Prostate gland (tissue), 2 donors: Measurements from ENCODE around the gene TFAP2A. TPM values are rescaled to one million over a fixed set of nuclear protein-coding genes. Genes with fewer than 3 reads are reported as not detected.

Experiments used
- DNase-seq: peaks from one replicate; pipeline ENCODE4 v3.0.0-alpha.2; 2019; ENCODE audit warnings: low spot score
- H3K27ac ChIP-seq, 2 donors: fragments of 200-600 bp; sonication (generic); 2 replicates each; pipeline ENCODE4 v1.5.1; 2017 to 2019
- H3K27me3 ChIP-seq: fragments of 200-600 bp; sonication (generic); replicated peaks from 2 replicates; pipeline ENCODE4 v1.5.1; 2019; ENCODE audit not compliant: insufficient read depth
- H3K36me3 ChIP-seq, 2 donors: fragments of 200-600 bp; sonication (generic); 1 replicate in 1 of 2; 2 replicates in 1 of 2; pipeline versions ENCODE4 v1.5.1 to v1.8.1; 2017 to 2019
- H3K4me1 ChIP-seq: fragments of 200-600 bp; sonication (generic); replicated peaks from 2 replicates; pipeline ENCODE4 v1.5.1; 2019
- H3K4me3 ChIP-seq, 2 donors: fragments of 200-600 bp; sonication (generic); 2 replicates each; pipeline ENCODE4 v1.5.1; 2017 to 2019
- H3K9me3 ChIP-seq: fragments of 200-600 bp; sonication (generic); 2 replicates; pipeline ENCODE4 v1.5.1; 2017
- CTCF ChIP-seq, 4 experiments: fragments of 200-600 bp in 2 of 4; fragments of 450-650 bp in 2 of 4; sonication (generic) in 2 of 4; IDR thresholded peaks; 1 replicate in 3 of 4; 2 replicates in 1 of 4; pipeline ENCODE4 v1.5.1; 2016 to 2019; ENCODE audit warnings: antibody characterized with exemption in 4 of 4, mild to moderate bottlenecking in 2 of 4, moderate library complexity in 2 of 4
- POLR2A ChIP-seq: fragments of 450-650 bp; IDR thresholded peaks from one replicate; pipeline ENCODE4 v1.6.1; 2016; ENCODE audit warnings: antibody characterized with exemption, mild to moderate bottlenecking
- POLR2AphosphoS5 ChIP-seq: sonication (generic); formaldehyde crosslinking; IDR thresholded peaks from one replicate; pipeline ENCODE4 v1.6.1; 2017; ENCODE audit warnings: antibody characterized with exemption
- WGBS: methylation state at CpG from one replicate; pipeline ENCODE4 v1.1.5; 2018; 5-methylcytosine and 5-hydroxymethylcytosine counted together
- intact Hi-C: fragments of 100-400 bp; cut with DNase I; formaldehyde crosslinking; loops from one replicate; pipeline ENCODE4 v1.14.2; 2022
- total RNA-seq, 2 donors: library from RNA; depleted of rRNA; stranded (reverse); fragments of >200 nt; gene quantifications; one replicate each; pipeline ENCODE4 v1.1.0, GENCODE V29; 2016

Gene TFAP2A
- total RNA-seq, 2 donors from 2014 or later: 16.0 to 20.4 TPM

GRCh38 chr6:10390495-10391298, 24.2 kb downstream of the TFAP2A start:
- WGBS: 47% methylated on average over 40 of the region's 41 CpGs
- TF ChIP-seq POLR2AphosphoS5 (no peak), POLR2A (no peak), CTCF (IDR thresholded peaks at IDR 0.05) (no peak)
- no peaks in the 10 kb centered on the region for H3K4me1 ChIP-seq
- peaks cover 5% of the 10 kb centered on the region for H3K27me3 ChIP-seq
- DNase-seq: no peak
- no peaks in the 10 kb centered on the region for H3K36me3 ChIP-seq
- no peak overlapping the region for H3K4me3 ChIP-seq
- no peak overlapping the region for H3K27ac ChIP-seq
- intact Hi-C loops: no loop called here
- H3K9me3 ChIP-seq: no peaks in the 10 kb centered on the region

DNA sequence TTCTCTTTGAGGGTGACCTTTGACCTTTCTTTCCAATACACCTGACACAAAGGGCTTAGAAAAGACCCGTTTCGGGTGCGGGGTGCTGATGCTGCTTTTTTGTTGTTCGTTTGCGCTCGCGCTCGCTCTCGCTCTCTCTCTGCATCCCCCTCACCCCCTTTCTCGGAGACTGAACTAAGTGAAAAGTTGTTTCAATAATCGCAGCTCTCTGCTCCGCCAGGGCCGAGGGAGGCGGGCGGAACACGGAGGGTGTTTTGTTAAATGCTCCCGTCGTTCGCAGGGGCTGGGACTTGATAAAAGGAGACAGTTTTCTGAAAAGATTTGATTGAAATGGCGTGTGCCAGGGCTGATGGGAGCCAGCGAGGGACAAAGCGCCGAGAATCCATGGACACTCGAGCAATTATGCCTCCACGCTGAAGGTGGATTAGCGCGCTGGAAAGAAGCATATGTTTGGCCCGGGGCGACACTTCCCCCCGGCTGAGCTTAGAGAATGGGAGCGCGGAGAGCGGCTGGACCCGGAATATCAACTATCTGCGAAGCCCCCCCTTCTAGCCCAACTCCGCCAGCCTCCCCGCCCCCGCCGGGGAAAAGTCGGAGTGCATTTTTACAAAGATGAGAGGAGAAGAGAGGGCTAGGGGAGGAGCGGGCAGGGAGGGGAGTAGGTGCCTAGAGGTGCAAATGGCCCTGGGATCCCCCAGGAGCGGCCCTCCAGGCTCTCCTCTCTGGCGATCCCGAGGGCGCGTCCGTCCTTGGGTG, 25.0 kb downstream of the TFAP2A start:
- no peak overlapping the region for H3K4me3 ChIP-seq
- intact Hi-C loops: no loop called here

DNA sequence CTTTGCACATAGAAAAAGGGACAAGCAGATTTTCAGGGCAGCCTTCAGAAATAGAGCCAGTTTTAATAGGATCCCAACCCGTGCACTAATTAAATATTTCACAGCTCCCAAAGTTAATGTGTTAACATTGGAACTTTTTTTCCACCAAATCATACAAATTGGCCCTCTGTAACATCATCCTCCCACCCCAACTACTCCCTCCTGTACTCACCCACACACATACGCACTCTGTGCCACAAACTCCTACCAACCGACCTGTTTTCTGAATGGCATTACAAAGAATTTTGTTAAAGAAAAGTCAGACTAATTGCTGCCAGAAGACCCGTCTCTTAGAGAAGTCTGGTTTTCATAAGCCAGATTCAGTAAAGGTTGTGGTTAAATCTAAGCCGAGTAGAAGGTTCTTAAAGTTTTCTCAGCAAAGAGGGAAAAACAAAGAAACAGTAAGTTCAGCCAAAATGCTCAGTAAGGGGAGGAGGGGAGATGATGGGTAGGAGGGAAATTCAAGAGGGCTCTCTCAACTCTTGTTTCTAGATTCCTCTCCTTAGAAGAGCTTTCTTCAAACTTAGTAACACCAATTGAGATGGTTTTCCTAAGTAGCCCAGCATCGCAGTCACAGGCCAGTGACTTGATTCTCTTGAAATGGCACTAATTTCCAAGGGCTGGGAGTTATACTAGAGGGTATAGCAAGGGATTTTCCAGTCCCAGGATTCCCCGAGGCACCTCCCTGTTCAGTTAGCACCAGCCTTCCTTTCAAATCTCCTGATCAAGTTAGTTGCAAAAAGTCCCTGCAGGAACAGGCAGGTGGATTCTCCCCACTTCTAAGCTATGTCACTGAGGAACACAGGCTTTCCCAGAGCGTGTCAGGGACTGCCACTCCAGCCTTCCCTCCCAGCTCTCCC, 27.9 kb downstream of the TFAP2A start:
- intact Hi-C loops: no loop called here
- Histone ChIP-seq H3K9me3 (no peaks in the 10 kb centered on the region), H3K4me1 (no peaks in the 10 kb centered on the region), H3K36me3 (no peaks in the 10 kb centered on the region), H3K27me3 (peaks cover 5% of the 10 kb centered on the region), H3K4me3 (no peak overlapping the region), H3K27ac (no peak overlapping the region)
- 39% methylated on average over 8 of the region's 8 CpGs for WGBS
- no peak for TF ChIP-seq POLR2AphosphoS5
- no peak for TF ChIP-seq POLR2A
- TF ChIP-seq CTCF (IDR thresholded peaks at IDR 0.05): no peak
- DNase-seq: no peak

More for the DNA sequence above, 25.0 kb downstream of the TFAP2A start:
- Histone ChIP-seq H3K27ac (no peak overlapping the region), H3K4me1 (no peaks in the 10 kb centered on the region), H3K27me3 (peaks cover 5% of the 10 kb centered on the region), H3K9me3 (no peaks in the 10 kb centered on the region), H3K36me3 (no peaks in the 10 kb centered on the region)
- 55% methylated on average over 47 of the region's 47 CpGs for WGBS
- no peak for DNase-seq
- TF ChIP-seq POLR2AphosphoS5: no peak
- TF ChIP-seq CTCF (IDR thresholded peaks at IDR 0.05): no peak
- no peak for TF ChIP-seq POLR2A

DNA sequence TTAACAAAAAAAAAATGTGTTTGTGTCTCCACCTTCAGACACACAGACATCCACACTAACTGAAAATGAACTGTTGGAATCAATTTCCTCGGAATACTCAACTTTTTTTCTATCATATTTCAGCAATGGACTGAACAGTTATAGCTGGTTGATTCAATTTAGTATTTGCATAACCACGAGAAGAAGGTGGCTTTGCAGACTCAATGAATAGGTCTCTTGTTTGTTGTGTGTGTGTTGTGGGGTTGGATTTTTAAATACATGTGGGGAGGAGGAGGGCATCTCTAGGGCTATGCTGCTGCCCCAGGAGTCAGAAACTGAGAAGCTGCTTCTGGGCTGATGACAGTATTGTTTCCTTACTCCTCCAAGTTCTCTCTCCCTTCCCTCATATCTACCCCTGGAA, 28.7 kb downstream of the TFAP2A start:
- Histone ChIP-seq H3K36me3 (no peaks in the 10 kb centered on the region), H3K4me1 (no peaks in the 10 kb centered on the region), H3K27me3 (peaks cover 5% of the 10 kb centered on the region), H3K4me3 (no peak overlapping the region), H3K9me3 (no peaks in the 10 kb centered on the region), H3K27ac (no peak overlapping the region)
- no peak for DNase-seq
- no peak for TF ChIP-seq POLR2A
- TF ChIP-seq CTCF (IDR thresholded peaks at IDR 0.05): no peak
- no peak for TF ChIP-seq POLR2AphosphoS5
- intact Hi-C loops: no loop called here
- WGBS: 31% methylated on average over 2 of the region's 2 CpGs
